Endothelial cell of umbilical vein (primary cell): ENCODE results near the gene RNF11. TPM values are rescaled to one million over a fixed set of nuclear protein-coding genes. Genes with fewer than 3 reads are reported as not detected.

ENCODE experiments used
- BruUV-seq: library from RNA; stranded (reverse); fragments of 400-500 nt; replicated peaks from 2 replicates; lab custom pipeline; 2021; lab: Mats Ljungman, UMichigan
- CTCF ChIA-PET: fragments of 300-600, 350-600 bp; sonication (Branson Sonifier 250); formaldehyde crosslinking; loops from one replicate; lab custom pipeline; 2021; ENCODE audit warnings: antibody characterized with exemption, inconsistent platforms; lab: Charles Lee
- POLR2A ChIA-PET: fragments of 300-600, 350-600 bp; sonication (Branson Sonifier 250); formaldehyde crosslinking; loops from one replicate; lab custom pipeline; 2021; ENCODE audit warnings: antibody characterized with exemption, inconsistent platforms; lab: Charles Lee
- DNase-seq: peaks from one replicate; pipeline ENCODE4 v3.0.0-alpha.2; 2011; ENCODE audit warnings: low read depth, low spot score
- FAIRE-seq: peaks from 2 replicates; lab custom pipeline; 2011; peaks lifted over from hg19 to GRCh38; lab: Jason Lieb, UNC
- H2AFZ ChIP-seq: 2 replicates; pipeline ENCODE4 v1.6.0; 2012; ENCODE audit warnings: low read depth, low read length, control low read depth, inconsistent platforms
- H3K27ac ChIP-seq: 2 replicates; pipeline ENCODE4 v1.5.1; 2011; ENCODE audit warnings: low read depth, mild to moderate bottlenecking, control low read depth, low read length, moderate library complexity; ENCODE audit not compliant: insufficient read depth
- H3K27me3 ChIP-seq, 2 experiments: 2 replicates each; pipeline versions ENCODE4 v1.6.0 to v1.6.1; 2011; ENCODE audit warnings: low read length in 2 of 2, mixed read lengths in 1 of 2; ENCODE audit not compliant: control insufficient read depth in 2 of 2, insufficient read depth in 2 of 2
- H3K36me3 ChIP-seq, 2 experiments: 2 replicates in 1 of 2; 3 replicates in 1 of 2; pipeline ENCODE4 v1.5.1; 2011; ENCODE audit warnings: low read length in 2 of 2, mild to moderate bottlenecking in 1 of 2, moderate library complexity in 1 of 2; ENCODE audit not compliant: control insufficient read depth in 2 of 2, insufficient read depth in 2 of 2; ENCODE audit errors: extremely low read depth in 1 of 2
- H3K4me1 ChIP-seq: 3 replicates; pipeline ENCODE4 v1.5.1; 2011; ENCODE audit warnings: mild to moderate bottlenecking, low read length; ENCODE audit not compliant: control insufficient read depth, insufficient read depth; ENCODE audit errors: extremely low read depth
- H3K4me2 ChIP-seq: 2 replicates; pipeline ENCODE4 v1.6.1; 2011; ENCODE audit warnings: low read length, control low read depth, mixed read lengths; ENCODE audit not compliant: insufficient read depth
- H3K4me3 ChIP-seq, 3 experiments: fragments of 200-600 bp in 1 of 3; sonication (generic), shearing (Covaris generic) in 1 of 3; replicated peaks in 1 of 3; 2 replicates each; pipeline ENCODE4 v1.5.1; 2011 to 2016; ENCODE audit warnings: control low read depth in 3 of 3, low read length in 3 of 3, mild to moderate bottlenecking in 2 of 3, inconsistent platforms in 1 of 3, low read depth in 1 of 3, moderate library complexity in 1 of 3; ENCODE audit not compliant: insufficient read depth in 1 of 3
- H3K79me2 ChIP-seq: 2 replicates; pipeline ENCODE4 v1.6.0; 2012; ENCODE audit warnings: low read length, inconsistent platforms; ENCODE audit not compliant: control insufficient read depth, insufficient read depth
- H3K9ac ChIP-seq: replicated peaks from 2 replicates; pipeline ENCODE3; 2011; ENCODE audit warnings: low read length, control low read depth; ENCODE audit not compliant: insufficient read depth; ENCODE audit errors: extremely low read depth
- H3K9me1 ChIP-seq: replicated peaks from 3 replicates; pipeline ENCODE4 v1.6.0; 2011; ENCODE audit warnings: mild to moderate bottlenecking, low read length; ENCODE audit not compliant: control insufficient read depth, insufficient read depth; ENCODE audit errors: extremely low read depth
- H3K9me3 ChIP-seq: replicated peaks from 2 replicates; pipeline ENCODE4 v1.5.1; 2012; ENCODE audit warnings: low read length, inconsistent platforms; ENCODE audit not compliant: control insufficient read depth, insufficient read depth
- H4K20me1 ChIP-seq: replicated peaks from 2 replicates; pipeline ENCODE3; 2011; ENCODE audit warnings: mild to moderate bottlenecking, low read length; ENCODE audit not compliant: control insufficient read depth, insufficient read depth; ENCODE audit errors: extremely low read depth
- MYC ChIP-seq: IDR thresholded peaks from one replicate; pipeline ENCODE4 v1.6.1; 2011; ENCODE audit warnings: mild to moderate bottlenecking, low read depth, low read length
- POLR2A ChIP-seq: IDR thresholded peaks from 2 replicates; pipeline ENCODE4 v1.6.1; 2012; ENCODE audit warnings: low read depth, mild to moderate bottlenecking, control low read depth, low read length
- POLR2AphosphoS5 ChIP-seq: IDR thresholded peaks from 2 replicates; pipeline ENCODE4 v1.6.1; 2012; ENCODE audit warnings: low read depth, mild to moderate bottlenecking, control low read depth, low read length, moderate library complexity; ENCODE audit not compliant: insufficient read depth
- dilution Hi-C: fragments of 300-500 bp; cut with MboI; formaldehyde crosslinking; loops from one replicate; pipeline ENCODE4 v1.15.0; 2019; ENCODE audit warnings: low sequenced_read_pairs; ENCODE audit not compliant: extremely low pct_ligation_motif_present
- intact Hi-C: fragments of 100-400 bp; cut with micrococcal nuclease; formaldehyde crosslinking; loops from one replicate; pipeline ENCODE4 v1.10.0; 2022
- polyA plus RNA-seq, 4 experiments: library from polyadenylated mRNA; depleted of rRNA in 3 of 4; stranded (reverse) in 3 of 4; unstranded in 1 of 4; fragments of >200 nt; gene quantifications; 2 replicates each; pipeline versions ENCODE4 v1.2.1 to v1.2.3, GENCODE V29; 2011 to 2012; ENCODE audit warnings: missing spikeins in 1 of 4
- total RNA-seq: library from RNA; stranded (reverse); gene quantifications from 2 replicates; pipeline ENCODE4 v1.2.3, GENCODE V29; 2021
- TF ChIP-seq, protein P1 (sequence below), 2 donors: IDR thresholded peaks; 1 replicate in 1 of 2; 2 replicates in 1 of 2; pipeline ENCODE4 v1.5.1; 2011; ENCODE audit warnings: low read length in 2 of 2, mild to moderate bottlenecking in 2 of 2, moderate library complexity in 2 of 2, control low read depth in 1 of 2, inconsistent platforms in 1 of 2, low read depth in 1 of 2; ENCODE audit not compliant: insufficient read depth in 1 of 2; ENCODE audit errors: extremely low read depth in 1 of 2

Gene RNF11
- total and polyA plus RNA-seq, 2 donors (not counting 3 experiments of a cell fraction or from before 2014, with no cell fraction given): 75.2 to 82.9 TPM

DNA sequence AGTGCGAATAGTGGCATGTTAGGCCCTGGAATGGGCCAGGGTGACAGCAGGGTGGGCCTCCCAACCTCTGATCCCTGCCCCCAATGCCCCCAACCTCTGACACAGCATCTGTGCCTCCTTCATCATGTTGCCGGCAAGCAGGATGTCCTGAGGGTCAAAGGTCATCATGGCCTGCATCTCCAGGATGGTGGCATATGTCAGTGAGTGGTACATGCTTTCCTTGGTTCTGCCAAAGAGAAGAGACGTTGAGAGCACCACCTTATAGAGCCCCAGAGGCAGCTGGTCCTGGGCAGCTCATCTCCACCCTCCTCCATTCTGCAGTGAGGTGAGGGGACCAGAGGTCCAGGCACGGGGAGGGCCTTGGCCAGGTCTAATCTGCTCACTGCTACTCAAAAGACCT, 76.6 kb downstream of the RNF11 start:
- no peak overlapping the region for H3K4me2 ChIP-seq
- no peaks in the 10 kb centered on the region for H3K9me3 ChIP-seq
- ChIA-PET POLR2A (no interaction called here), CTCF (interaction anchor here (0.6 to 2.4 kb wide), 5 partner anchors 8 to 222 kb away, joined by 3 to 15 read pairs (median 3); no protein-coding TSS in a partner anchor)
- BruUV-seq: no TSS peak
- no peak overlapping the region for H3K9ac ChIP-seq
- no peaks in the 10 kb centered on the region for H3K79me2 ChIP-seq
- no peak overlapping the region for H3K27ac ChIP-seq
- no peak overlapping the region for H2AFZ ChIP-seq
- dilution Hi-C loops: no loop called here
- H3K27me3 ChIP-seq: no peaks in the 10 kb centered on the region
- H3K36me3 ChIP-seq: no peaks in the 10 kb centered on the region
- H4K20me1 ChIP-seq: no peaks in the 10 kb centered on the region
- FAIRE-seq (no peak), DNase-seq (no peak)
- intact Hi-C loops: loop anchor here (2.0 kb wide), 1 partner anchor 18 kb away; the partner anchor contains the start of gene TTC39A
- TF ChIP-seq POLR2AphosphoS5 (no peak), POLR2A (no peak)
- TF ChIP-seq, protein P1, sequence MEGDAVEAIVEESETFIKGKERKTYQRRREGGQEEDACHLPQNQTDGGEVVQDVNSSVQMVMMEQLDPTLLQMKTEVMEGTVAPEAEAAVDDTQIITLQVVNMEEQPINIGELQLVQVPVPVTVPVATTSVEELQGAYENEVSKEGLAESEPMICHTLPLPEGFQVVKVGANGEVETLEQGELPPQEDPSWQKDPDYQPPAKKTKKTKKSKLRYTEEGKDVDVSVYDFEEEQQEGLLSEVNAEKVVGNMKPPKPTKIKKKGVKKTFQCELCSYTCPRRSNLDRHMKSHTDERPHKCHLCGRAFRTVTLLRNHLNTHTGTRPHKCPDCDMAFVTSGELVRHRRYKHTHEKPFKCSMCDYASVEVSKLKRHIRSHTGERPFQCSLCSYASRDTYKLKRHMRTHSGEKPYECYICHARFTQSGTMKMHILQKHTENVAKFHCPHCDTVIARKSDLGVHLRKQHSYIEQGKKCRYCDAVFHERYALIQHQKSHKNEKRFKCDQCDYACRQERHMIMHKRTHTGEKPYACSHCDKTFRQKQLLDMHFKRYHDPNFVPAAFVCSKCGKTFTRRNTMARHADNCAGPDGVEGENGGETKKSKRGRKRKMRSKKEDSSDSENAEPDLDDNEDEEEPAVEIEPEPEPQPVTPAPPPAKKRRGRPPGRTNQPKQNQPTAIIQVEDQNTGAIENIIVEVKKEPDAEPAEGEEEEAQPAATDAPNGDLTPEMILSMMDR (IDR thresholded peaks at IDR 0.05; ENCODE audit: extremely low read depth in 1 of 2, insufficient read depth in 1 of 2, low read depth in 1 of 2, low read length in 2 of 2): no peak
- H3K9me1 ChIP-seq: no peaks in the 10 kb centered on the region
- H3K4me1 ChIP-seq: peaks cover 28% of the 10 kb centered on the region
- no peak overlapping the region for H3K4me3 ChIP-seq

DNA sequence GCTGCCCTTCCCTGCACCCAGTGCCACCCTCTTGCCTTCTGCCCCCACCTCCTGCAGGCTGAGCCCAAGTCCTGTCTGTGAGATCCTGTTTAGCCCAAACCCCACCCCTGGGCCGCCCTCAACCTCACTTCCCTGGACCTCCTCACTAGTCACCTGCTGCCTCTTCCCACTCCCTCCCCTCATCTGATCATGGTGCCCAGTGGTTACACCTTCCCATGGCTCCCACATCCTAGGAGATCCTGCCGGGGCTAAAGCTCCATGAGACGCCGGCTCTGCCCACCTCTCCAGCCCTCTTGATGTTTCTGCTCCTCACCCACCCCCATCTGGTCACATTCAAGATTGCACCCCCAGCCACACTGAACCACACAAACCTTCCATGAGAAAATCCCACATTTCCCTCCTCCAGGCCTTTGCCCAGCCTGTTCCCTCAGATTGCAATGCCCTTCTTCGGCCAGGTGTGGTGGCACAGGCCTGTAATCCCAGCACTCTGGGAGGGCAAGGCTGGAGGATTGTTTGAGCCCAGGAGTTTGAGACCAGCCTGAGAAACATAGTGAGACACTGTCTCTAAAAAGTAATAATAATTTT, 77.3 kb downstream of the RNF11 start:
- ChIA-PET POLR2A (no interaction called here), CTCF (interaction anchor here (0.6 to 2.4 kb wide), 4 partner anchors 8 to 221 kb away, joined by 3 to 15 read pairs (median 6); no protein-coding TSS in a partner anchor)
- dilution Hi-C loops (no loop called here), intact Hi-C loops (loop anchor here (2.0 kb wide), 1 partner anchor 17 kb away; the partner anchor contains the start of gene TTC39A)
- peaks cover 28% of the 10 kb centered on the region for H3K4me1 ChIP-seq
- no peaks in the 10 kb centered on the region for H3K27me3 ChIP-seq
- H3K79me2 ChIP-seq: no peaks in the 10 kb centered on the region
- FAIRE-seq (peak; percentile 28), DNase-seq (peak; percentile 32)
- H3K9me3 ChIP-seq: no peaks in the 10 kb centered on the region
- H3K9me1 ChIP-seq: no peaks in the 10 kb centered on the region
- H2AFZ ChIP-seq: peak overlapping the region; percentile 45
- no peaks in the 10 kb centered on the region for H4K20me1 ChIP-seq
- H3K36me3 ChIP-seq: no peaks in the 10 kb centered on the region
- H3K27ac ChIP-seq: peak overlapping the region; percentile 93
- H3K9ac ChIP-seq: peak overlapping the region; percentile 44
- no peak overlapping the region for H3K4me2 ChIP-seq
- no peak overlapping the region for H3K4me3 ChIP-seq
- BruUV-seq: no TSS peak
- TF ChIP-seq, protein P1 (IDR thresholded peaks at IDR 0.05; ENCODE audit: extremely low read depth in 1 of 2, insufficient read depth in 1 of 2, low read depth in 1 of 2, low read length in 2 of 2): peak; percentile 22
- no peak for TF ChIP-seq MYC
